ENCODE data around the gene AP1B1.

DNA sequence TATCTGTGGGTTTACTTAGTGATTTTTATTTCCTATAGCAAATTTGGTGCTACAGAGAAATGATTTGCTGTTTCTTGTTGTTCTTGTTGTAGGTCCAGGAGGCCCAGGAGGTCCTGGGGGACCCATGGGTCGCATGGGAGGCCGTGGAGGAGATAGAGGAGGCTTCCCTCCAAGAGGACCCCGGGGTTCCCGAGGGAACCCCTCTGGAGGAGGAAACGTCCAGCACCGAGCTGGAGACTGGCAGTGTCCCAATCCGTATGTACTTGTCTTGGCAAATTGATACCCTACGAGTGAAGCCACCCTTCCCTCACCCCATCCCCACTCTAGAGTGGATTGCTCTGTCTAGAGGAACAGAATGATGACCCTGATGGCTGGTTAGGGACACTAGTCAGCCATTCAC, 89.7 kb downstream of the AP1B1 start:
- TF ChIP-seq RCOR1 (IDR thresholded peaks at IDR 0.05; ENCODE audit: low read depth, low read length) (no peak), EP300 (IDR thresholded peaks at IDR 0.05) (no peak), POLR2A (IDR thresholded peaks at IDR 0.05; ENCODE audit: low read length) (no peak), ZC3H11A (IDR thresholded peaks at IDR 0.05) (no peak), MAFK (IDR thresholded peaks at IDR 0.05; ENCODE audit: partially characterized antibody) (no peak), ESRRA (IDR thresholded peaks at IDR 0.05; ENCODE audit: borderline replicate concordance, low read length) (no peak)
- TF ChIP-seq, protein P1, sequence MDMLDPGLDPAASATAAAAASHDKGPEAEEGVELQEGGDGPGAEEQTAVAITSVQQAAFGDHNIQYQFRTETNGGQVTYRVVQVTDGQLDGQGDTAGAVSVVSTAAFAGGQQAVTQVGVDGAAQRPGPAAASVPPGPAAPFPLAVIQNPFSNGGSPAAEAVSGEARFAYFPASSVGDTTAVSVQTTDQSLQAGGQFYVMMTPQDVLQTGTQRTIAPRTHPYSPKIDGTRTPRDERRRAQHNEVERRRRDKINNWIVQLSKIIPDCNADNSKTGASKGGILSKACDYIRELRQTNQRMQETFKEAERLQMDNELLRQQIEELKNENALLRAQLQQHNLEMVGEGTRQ (IDR thresholded peaks at IDR 0.05) = no peak
- TF ChIP-seq, protein P2, sequence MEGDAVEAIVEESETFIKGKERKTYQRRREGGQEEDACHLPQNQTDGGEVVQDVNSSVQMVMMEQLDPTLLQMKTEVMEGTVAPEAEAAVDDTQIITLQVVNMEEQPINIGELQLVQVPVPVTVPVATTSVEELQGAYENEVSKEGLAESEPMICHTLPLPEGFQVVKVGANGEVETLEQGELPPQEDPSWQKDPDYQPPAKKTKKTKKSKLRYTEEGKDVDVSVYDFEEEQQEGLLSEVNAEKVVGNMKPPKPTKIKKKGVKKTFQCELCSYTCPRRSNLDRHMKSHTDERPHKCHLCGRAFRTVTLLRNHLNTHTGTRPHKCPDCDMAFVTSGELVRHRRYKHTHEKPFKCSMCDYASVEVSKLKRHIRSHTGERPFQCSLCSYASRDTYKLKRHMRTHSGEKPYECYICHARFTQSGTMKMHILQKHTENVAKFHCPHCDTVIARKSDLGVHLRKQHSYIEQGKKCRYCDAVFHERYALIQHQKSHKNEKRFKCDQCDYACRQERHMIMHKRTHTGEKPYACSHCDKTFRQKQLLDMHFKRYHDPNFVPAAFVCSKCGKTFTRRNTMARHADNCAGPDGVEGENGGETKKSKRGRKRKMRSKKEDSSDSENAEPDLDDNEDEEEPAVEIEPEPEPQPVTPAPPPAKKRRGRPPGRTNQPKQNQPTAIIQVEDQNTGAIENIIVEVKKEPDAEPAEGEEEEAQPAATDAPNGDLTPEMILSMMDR (IDR thresholded peaks at IDR 0.05) = no peak

All from A549 (cell line).